NCI-H1436 treated with DMSO at 0.1 percent for 48 hours (cell line): Measurements from ENCODE around the gene SRP9.

Experiments used
- DNase-seq: peaks from one replicate; lab custom pipeline; 2025; lab: John Stamatoyannopoulos, UW

Gene SRP9

GRCh38 chr1:225777583-225778336 lies at the start of gene SRP9:
TSS of gene SRP9 (plus strand) at chr1:225777826. CDS start at chr1:225777941, 115 bp downstream.
- peak; percentile 97 for DNase-seq

GRCh38 chr1:225731491-225731890 lies 46.1 kb upstream of the SRP9 start:
- no peak for DNase-seq

- DNase-seq = no peak
Measured at GRCh38 chr1:225733254-225733653, 44.4 kb upstream of the SRP9 start.

GRCh38 chr1:225735252-225736149 lies 42.1 kb upstream of the SRP9 start:
- DNase-seq = no peak

- no peak for DNase-seq
Measured at GRCh38 chr1:225736437-225737098, 41.1 kb upstream of the SRP9 start.

- DNase-seq = no peak
Measured at GRCh38 chr1:225737161-225737560, 40.5 kb upstream of the SRP9 start.

- DNase-seq = no peak
Measured at GRCh38 chr1:225737866-225738265, 39.8 kb upstream of the SRP9 start.

GRCh38 chr1:225738763-225739162 lies 38.9 kb upstream of the SRP9 start:
- no peak for DNase-seq

- DNase-seq = no peak
Measured at GRCh38 chr1:225739542-225740107, 38.0 kb upstream of the SRP9 start.

GRCh38 chr1:225744745-225745144 lies 32.9 kb upstream of the SRP9 start:
- DNase-seq = no peak

GRCh38 chr1:225745273-225745672 lies 32.4 kb upstream of the SRP9 start:
- DNase-seq = peak; percentile 12

GRCh38 chr1:225746361-225747179 lies 31.1 kb upstream of the SRP9 start:
- peak; percentile 92 for DNase-seq

- DNase-seq = no peak
Measured at GRCh38 chr1:225747566-225747965, 30.1 kb upstream of the SRP9 start.

- DNase-seq = no peak
Measured at GRCh38 chr1:225748529-225748928, 29.1 kb upstream of the SRP9 start.

GRCh38 chr1:225749706-225750105 lies 27.9 kb upstream of the SRP9 start:
- no peak for DNase-seq

- no peak for DNase-seq
Measured at GRCh38 chr1:225750420-225750819, 27.2 kb upstream of the SRP9 start.

GRCh38 chr1:225750875-225751824 lies 26.5 kb upstream of the SRP9 start:
- no peak for DNase-seq

GRCh38 chr1:225752245-225752644 lies 25.4 kb upstream of the SRP9 start:
- DNase-seq = no peak

- DNase-seq = no peak
Measured at GRCh38 chr1:225754940-225755641, 22.5 kb upstream of the SRP9 start.
